Activated CD8-positive, alpha-beta T cell treated with anti-CD3 and anti-CD28 coated beads, Interleukin-2, amount 10 ng/mL, durations not matched to agents 7 days and 5 days (primary cell): ENCODE measurements around the gene SV2B. TPM values are rescaled to one million over a fixed set of nuclear protein-coding genes. Genes with fewer than 3 reads are reported as not detected.

ENCODE experiments used
- ATAC-seq: fragments of 150-1000 bp; cut with Tn5 transposase; one replicate; pipeline ENCODE4 v1.10.0; 2021; ENCODE audit warnings: moderate library complexity
- CTCF ChIA-PET: fragments of 350-600 bp; sonication (Branson Sonifier 250); formaldehyde crosslinking; loops from one replicate; lab custom pipeline; 2021; ENCODE audit warnings: antibody characterized with exemption; lab: Charles Lee
- POLR2A ChIA-PET: fragments of 350-600 bp; sonication (Branson Sonifier 250); formaldehyde crosslinking; loops from one replicate; lab custom pipeline; 2021; ENCODE audit warnings: antibody characterized with exemption; lab: Charles Lee
- DNase-seq: peaks from one replicate; pipeline ENCODE4 v3.0.0-alpha.2; 2020
- H3K27ac Mint-ChIP-seq: one replicate; pipeline ENCODE4 v1.8.0; 2021; ENCODE audit warnings: mild to moderate bottlenecking, mixed read lengths
- H3K27me3 Mint-ChIP-seq: one replicate; pipeline ENCODE4 v1.8.0; 2021; ENCODE audit warnings: low read depth, mixed read lengths
- H3K36me3 Mint-ChIP-seq: one replicate; pipeline ENCODE4 v1.8.0; 2021; ENCODE audit warnings: low read depth, mixed read lengths
- H3K4me1 Mint-ChIP-seq: one replicate; pipeline ENCODE4 v1.8.0; 2021; ENCODE audit warnings: low read depth, mixed read lengths
- H3K4me3 Mint-ChIP-seq: one replicate; pipeline ENCODE4 v1.8.0; 2021; ENCODE audit warnings: mild to moderate bottlenecking, mixed read lengths
- H3K9me3 Mint-ChIP-seq: one replicate; pipeline ENCODE4 v1.8.0; 2022; ENCODE audit warnings: mixed read lengths; ENCODE audit not compliant: insufficient read depth
- total RNA-seq, 2 experiments: library from RNA; stranded (reverse); gene quantifications; one replicate each; pipeline ENCODE4 v1.2.3, GENCODE V29; 2021

The SV2B gene
- total RNA-seq, 2 experiments from 2014 or later: not detected

DNA sequence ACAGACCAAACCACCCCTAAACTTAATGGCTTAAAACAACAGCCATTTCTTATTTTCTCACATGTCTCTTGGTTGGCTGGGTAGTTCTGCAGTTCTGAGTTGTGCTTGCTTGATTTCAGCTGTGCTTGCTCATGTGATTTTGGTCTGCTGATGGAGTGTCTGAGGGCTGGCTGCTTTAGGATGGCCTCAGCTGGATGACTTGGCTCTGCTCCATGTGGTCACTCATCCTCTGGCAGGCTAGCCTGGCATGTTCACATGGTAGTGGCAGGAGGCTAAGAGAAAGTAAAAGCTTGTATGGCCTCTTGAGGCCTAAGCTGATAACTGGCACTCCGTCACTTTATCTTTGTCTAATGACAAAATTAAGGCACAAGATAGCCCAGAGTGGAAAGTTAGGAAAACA lies 4.1 kb downstream of the SV2B start:
- DNase-seq (no peak), ATAC-seq (no peak)
- Mint-ChIP-seq H3K27ac (no peak overlapping the region), H3K4me1 (peaks cover 15% of the 10 kb centered on the region), H3K27me3 (peaks cover 53% of the 10 kb centered on the region), H3K36me3 (no peaks in the 10 kb centered on the region), H3K4me3 (no peak overlapping the region), H3K9me3 (no peaks in the 10 kb centered on the region)
- POLR2A ChIA-PET: no interaction called here
- CTCF ChIA-PET: no interaction called here

GRCh38 chr15:91108421-91108820 lies 8.4 kb downstream of the SV2B start:
- ChIA-PET POLR2A (no interaction called here), CTCF (no interaction called here)
- Mint-ChIP-seq H3K4me3 (no peak overlapping the region), H3K4me1 (no peaks in the 10 kb centered on the region), H3K36me3 (no peaks in the 10 kb centered on the region), H3K27ac (no peak overlapping the region), H3K9me3 (no peaks in the 10 kb centered on the region), H3K27me3 (peaks cover 19% of the 10 kb centered on the region)
- no peak for DNase-seq
- no peak for ATAC-seq

DNA sequence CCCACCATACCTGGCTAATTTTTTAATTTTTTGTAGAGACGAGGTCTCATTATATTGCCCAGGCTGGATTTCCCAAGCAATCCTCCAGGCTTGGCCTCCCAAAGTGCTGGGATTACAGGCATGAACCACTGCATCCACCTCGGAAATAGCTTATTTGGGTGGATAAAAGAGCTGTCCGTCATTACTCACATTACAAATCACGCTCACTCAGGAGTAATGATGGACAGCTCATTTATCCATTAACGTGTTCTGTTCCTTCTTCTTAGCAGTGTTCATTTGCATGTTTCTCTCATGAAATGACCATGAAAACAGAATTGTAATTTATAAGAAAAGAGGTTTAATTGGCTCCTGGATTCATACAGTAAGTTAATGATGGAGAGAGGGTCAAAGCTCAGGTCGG lies 9.8 kb downstream of the SV2B start:
- ATAC-seq: no peak
- CTCF ChIA-PET: no interaction called here
- no peak for DNase-seq
- Mint-ChIP-seq H3K4me1 (no peaks in the 10 kb centered on the region), H3K36me3 (no peaks in the 10 kb centered on the region), H3K27me3 (peaks cover 15% of the 10 kb centered on the region), H3K9me3 (no peaks in the 10 kb centered on the region), H3K27ac (no peak overlapping the region), H3K4me3 (no peak overlapping the region)
- POLR2A ChIA-PET: no interaction called here

DNA sequence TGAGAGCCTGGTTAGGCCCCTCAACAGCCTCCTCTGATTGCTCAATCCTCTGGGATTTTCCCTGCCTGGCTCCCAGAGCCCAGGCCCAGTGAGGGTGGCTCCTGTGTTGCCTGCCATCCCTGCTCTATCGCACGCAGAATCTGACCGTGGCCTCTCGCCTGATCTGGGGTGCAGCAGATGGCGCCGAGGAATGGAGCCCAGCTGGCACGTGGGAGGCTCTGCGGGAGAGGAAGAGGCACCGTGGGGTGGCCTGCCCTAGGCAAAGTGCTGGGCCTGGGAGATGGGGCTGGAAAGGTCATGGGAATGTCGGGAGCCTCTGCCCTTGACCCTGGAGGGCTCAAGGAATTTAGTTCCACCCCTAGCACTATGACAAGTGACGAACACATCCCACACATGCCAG lies 10.3 kb downstream of the SV2B start:
- ChIA-PET POLR2A (no interaction called here), CTCF (no interaction called here)
- Mint-ChIP-seq H3K27ac (no peak overlapping the region), H3K4me3 (no peak overlapping the region), H3K9me3 (no peaks in the 10 kb centered on the region), H3K27me3 (peaks cover 11% of the 10 kb centered on the region), H3K4me1 (no peaks in the 10 kb centered on the region), H3K36me3 (no peaks in the 10 kb centered on the region)
- no peak for DNase-seq
- ATAC-seq: no peak

DNA sequence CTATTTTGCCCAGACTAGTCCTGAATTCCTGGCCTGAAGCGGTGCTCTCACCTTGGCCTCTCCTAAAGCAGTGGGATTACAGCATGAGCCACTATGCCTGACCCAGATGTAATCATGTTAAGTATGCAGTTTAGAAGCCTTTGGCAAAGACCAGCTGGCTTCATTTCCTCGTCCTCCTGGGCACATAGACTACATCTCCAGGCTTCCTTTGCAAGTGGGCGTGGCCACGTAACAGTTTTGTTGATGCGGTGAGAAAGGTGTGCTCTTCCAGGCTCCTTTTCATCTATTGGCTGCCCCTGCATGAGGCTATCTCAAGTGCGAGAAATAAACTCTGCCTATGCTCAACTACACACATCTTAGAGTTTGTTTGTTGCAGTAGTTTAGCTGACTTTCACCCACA lies 13.0 kb downstream of the SV2B start:
- no peak overlapping the region for H3K27ac Mint-ChIP-seq
- CTCF ChIA-PET: interaction anchor here (0.7 to 1.3 kb wide), 2 partner anchors 12 to 57 kb away, joined by 3 read pairs; no protein-coding TSS in a partner anchor
- H3K4me1 Mint-ChIP-seq: no peaks in the 10 kb centered on the region
- ATAC-seq (no peak), DNase-seq (no peak)
- no peaks in the 10 kb centered on the region for H3K9me3 Mint-ChIP-seq
- H3K36me3 Mint-ChIP-seq: no peaks in the 10 kb centered on the region
- no peak overlapping the region for H3K4me3 Mint-ChIP-seq
- POLR2A ChIA-PET: no interaction called here
- peaks cover 19% of the 10 kb centered on the region for H3K27me3 Mint-ChIP-seq

DNA sequence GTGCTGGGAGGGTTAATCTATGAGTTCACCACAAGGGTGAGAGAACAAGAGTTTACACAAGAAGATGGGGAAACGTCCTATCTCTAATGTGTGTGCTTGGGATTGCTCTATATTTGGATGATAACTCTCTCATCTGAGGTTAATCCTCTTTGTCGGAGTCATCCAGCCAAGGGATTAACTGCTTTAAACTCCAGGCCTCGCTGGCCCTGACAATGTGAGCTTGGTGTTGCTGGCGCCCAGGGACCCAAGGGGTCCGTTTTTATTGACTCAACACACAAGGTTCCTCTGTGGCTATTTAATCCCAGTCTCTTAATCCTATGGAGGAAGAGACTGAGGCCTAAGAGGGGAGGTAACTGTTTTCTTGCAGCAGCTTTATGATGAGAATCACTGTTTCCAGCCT lies 14.2 kb downstream of the SV2B start:
- H3K27ac Mint-ChIP-seq: no peak overlapping the region
- ATAC-seq: no peak
- H3K27me3 Mint-ChIP-seq: peaks cover 25% of the 10 kb centered on the region
- no peak for DNase-seq
- ChIA-PET CTCF (no interaction called here), POLR2A (no interaction called here)
- H3K9me3 Mint-ChIP-seq: no peaks in the 10 kb centered on the region
- no peak overlapping the region for H3K4me3 Mint-ChIP-seq
- H3K36me3 Mint-ChIP-seq: no peaks in the 10 kb centered on the region
- H3K4me1 Mint-ChIP-seq: no peaks in the 10 kb centered on the region

GRCh38 chr15:91116113-91117067 lies 16.3 kb downstream of the SV2B start:
- H3K4me3 Mint-ChIP-seq: no peak overlapping the region
- no peaks in the 10 kb centered on the region for H3K36me3 Mint-ChIP-seq
- H3K27ac Mint-ChIP-seq: no peak overlapping the region
- H3K4me1 Mint-ChIP-seq: no peaks in the 10 kb centered on the region
- no peaks in the 10 kb centered on the region for H3K9me3 Mint-ChIP-seq
- ChIA-PET POLR2A (no interaction called here), CTCF (interaction anchor here (1.0 kb wide), 1 partner anchor 155 kb away, joined by 3 read pairs; no protein-coding TSS in a partner anchor)
- ATAC-seq (no peak), DNase-seq (no peak)
- peaks cover 25% of the 10 kb centered on the region for H3K27me3 Mint-ChIP-seq

GRCh38 chr15:91117375-91117774 lies 17.3 kb downstream of the SV2B start:
- Mint-ChIP-seq H3K9me3 (no peaks in the 10 kb centered on the region), H3K4me1 (no peaks in the 10 kb centered on the region), H3K27ac (no peak overlapping the region), H3K4me3 (no peak overlapping the region), H3K36me3 (no peaks in the 10 kb centered on the region), H3K27me3 (peaks cover 26% of the 10 kb centered on the region)
- DNase-seq: no peak
- ChIA-PET POLR2A (interaction anchor here (0.6 kb wide), 1 partner anchor 1363 kb away, joined by 4 read pairs; no protein-coding TSS in a partner anchor), CTCF (interaction anchor here (1.0 kb wide), 1 partner anchor 154 kb away, joined by 3 read pairs; no protein-coding TSS in a partner anchor)
- ATAC-seq: no peak

- no peak overlapping the region for H3K4me3 Mint-ChIP-seq
- ATAC-seq: no peak
- H3K27ac Mint-ChIP-seq: no peak overlapping the region
- ChIA-PET POLR2A (no interaction called here), CTCF (no interaction called here)
- H3K4me1 Mint-ChIP-seq: no peaks in the 10 kb centered on the region
- H3K9me3 Mint-ChIP-seq: no peaks in the 10 kb centered on the region
- no peak for DNase-seq
- H3K36me3 Mint-ChIP-seq: no peaks in the 10 kb centered on the region
- H3K27me3 Mint-ChIP-seq: peaks cover 29% of the 10 kb centered on the region
Measured at GRCh38 chr15:91118817-91119590, 18.9 kb downstream of the SV2B start.

DNA sequence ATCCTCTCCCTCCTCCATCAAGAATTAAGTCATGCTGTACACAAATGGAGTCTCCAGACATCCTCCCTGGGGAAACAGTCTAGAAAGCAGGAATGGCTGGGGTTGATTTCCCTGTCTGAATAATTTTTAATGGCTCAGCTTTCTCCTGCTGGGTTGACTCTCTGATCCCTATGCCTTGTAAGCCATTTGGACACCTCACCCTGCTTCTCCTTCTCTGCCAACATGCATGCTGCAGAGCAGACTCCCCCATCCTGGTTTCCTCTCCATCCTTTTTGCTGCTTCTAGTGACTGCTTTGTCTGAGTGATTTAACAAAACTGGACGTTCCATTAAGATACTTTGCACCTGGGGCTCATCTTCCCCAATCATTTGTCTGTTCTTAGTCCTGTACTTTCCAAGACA lies 22.2 kb downstream of the SV2B start:
- H3K36me3 Mint-ChIP-seq: no peaks in the 10 kb centered on the region
- no peaks in the 10 kb centered on the region for H3K9me3 Mint-ChIP-seq
- ChIA-PET CTCF (interaction anchor here (0.7 to 1.3 kb wide), 2 partner anchors 67 to 149 kb away, joined by 3 to 5 read pairs; no protein-coding TSS in a partner anchor), POLR2A (no interaction called here)
- DNase-seq (no peak), ATAC-seq (no peak)
- no peaks in the 10 kb centered on the region for H3K4me1 Mint-ChIP-seq
- no peak overlapping the region for H3K27ac Mint-ChIP-seq
- no peak overlapping the region for H3K4me3 Mint-ChIP-seq
- peaks cover 26% of the 10 kb centered on the region for H3K27me3 Mint-ChIP-seq

DNA sequence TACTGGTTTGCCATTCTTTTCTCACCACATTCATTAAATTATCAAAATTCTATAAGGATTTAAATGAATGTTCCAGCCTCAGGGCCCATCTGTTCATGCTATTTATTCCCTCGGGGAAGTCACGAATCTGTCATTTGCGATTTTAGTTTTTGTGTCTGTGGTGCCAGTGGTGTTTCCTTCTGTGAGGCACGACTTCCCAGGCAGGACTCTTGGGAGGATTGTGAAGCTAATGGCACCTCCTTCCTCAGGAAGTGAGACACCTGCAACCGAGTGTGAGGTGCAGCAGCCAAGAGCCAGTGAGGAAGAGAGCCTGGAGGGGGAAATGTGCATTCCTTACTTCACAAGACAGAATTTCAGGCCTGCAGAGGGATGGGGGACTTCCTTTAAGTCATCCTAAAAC lies 24.1 kb downstream of the SV2B start:
- Mint-ChIP-seq H3K27me3 (peaks cover 21% of the 10 kb centered on the region), H3K36me3 (no peaks in the 10 kb centered on the region), H3K4me1 (no peaks in the 10 kb centered on the region), H3K9me3 (no peaks in the 10 kb centered on the region), H3K4me3 (no peak overlapping the region), H3K27ac (no peak overlapping the region)
- ATAC-seq (no peak), DNase-seq (no peak)
- CTCF ChIA-PET: no interaction called here
- POLR2A ChIA-PET: no interaction called here

DNA sequence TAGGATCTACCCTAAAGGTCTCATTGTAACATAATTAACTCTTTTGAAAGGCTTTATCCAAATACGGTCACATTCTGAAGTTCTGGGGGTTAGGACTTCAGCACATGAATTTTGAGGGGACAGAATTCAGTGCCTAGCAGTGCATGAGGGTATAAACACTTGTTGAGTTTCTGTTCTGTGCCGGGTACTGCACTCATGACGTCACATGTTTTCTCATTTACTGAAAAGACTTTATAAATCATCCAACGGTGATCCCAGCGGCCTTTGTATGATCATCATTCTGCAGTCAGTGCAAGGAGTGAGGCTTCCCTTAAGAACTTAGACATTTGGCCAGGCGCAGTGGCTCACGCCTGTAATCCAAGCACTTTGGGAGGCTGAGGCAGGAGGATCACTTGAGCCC lies 25.1 kb downstream of the SV2B start:
- DNase-seq (no peak), ATAC-seq (no peak)
- no peaks in the 10 kb centered on the region for H3K4me1 Mint-ChIP-seq
- no peaks in the 10 kb centered on the region for H3K9me3 Mint-ChIP-seq
- peaks cover 20% of the 10 kb centered on the region for H3K27me3 Mint-ChIP-seq
- H3K36me3 Mint-ChIP-seq: no peaks in the 10 kb centered on the region
- CTCF ChIA-PET: no interaction called here
- no peak overlapping the region for H3K4me3 Mint-ChIP-seq
- POLR2A ChIA-PET: no interaction called here
- no peak overlapping the region for H3K27ac Mint-ChIP-seq
